HG03064 (cell line): Measurements from ENCODE around the gene FAM20C.
"Not testable (repeated sequence)": the region's sequence is repeated elsewhere in the genome, so short reads cannot be mapped to it uniquely, and the experiment has no call there.

Experiments used
- ATAC-seq: cut with Tn5 transposase; IDR thresholded peaks from one replicate; pipeline ENCODE4 v1.9.1; 2021; ENCODE audit warnings: low read depth; ENCODE audit not compliant: unreplicated experiment

Gene FAM20C

DNA sequence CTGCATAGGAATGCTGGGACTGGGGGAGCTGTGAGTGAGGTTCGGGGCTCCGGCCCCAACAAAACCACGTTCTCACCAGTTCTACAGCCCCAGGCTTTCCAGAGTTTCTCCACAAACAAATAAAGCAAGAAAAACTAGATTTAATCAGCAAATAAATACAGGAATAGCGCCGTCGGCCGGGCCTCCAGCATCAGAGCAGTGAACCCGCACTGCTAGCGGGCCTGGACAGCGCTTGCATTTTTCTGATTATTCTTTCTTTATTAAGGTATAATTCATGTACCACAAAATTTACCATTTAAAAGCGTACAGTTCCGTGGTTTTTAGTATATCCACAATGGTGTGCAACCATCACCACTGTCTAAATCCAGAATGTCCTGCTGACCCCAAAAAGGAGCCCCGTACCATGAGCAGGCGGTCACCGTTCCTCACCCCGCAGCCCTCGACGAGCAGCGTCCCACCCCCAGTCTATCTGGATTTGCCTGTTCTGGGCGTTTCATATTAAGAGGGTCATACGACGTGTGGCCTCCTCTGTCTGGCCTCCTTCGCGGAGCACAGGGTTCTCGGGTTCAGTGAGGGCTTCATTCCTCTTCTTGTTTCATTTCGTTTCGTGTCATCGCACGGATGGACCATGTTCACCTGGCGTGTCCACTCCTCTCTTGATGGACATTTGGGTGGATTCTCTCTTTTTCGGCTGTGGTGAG is 62.1 kb downstream of the FAM20C start:
- no peak for ATAC-seq

DNA sequence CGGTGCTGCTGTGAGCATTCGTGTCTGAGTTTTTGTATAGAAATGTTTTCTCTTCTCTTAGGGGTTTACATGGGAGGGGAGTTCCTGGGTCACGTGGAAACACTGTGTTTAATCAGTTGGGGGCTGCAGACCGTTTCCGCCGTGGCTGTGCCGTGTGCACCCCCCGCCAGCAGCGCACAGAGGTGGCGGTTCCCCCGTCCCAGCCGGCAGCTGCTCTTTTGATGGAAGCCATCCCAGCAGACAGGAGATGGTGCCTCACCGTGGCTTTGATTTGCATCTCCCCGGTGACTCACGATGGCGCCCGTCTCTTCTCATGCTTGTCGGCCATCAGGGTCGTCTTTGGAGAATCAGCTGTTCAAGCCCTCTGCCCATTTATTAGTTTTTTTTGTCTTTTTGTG is 62.7 kb downstream of the FAM20C start:
- ATAC-seq: no peak

DNA sequence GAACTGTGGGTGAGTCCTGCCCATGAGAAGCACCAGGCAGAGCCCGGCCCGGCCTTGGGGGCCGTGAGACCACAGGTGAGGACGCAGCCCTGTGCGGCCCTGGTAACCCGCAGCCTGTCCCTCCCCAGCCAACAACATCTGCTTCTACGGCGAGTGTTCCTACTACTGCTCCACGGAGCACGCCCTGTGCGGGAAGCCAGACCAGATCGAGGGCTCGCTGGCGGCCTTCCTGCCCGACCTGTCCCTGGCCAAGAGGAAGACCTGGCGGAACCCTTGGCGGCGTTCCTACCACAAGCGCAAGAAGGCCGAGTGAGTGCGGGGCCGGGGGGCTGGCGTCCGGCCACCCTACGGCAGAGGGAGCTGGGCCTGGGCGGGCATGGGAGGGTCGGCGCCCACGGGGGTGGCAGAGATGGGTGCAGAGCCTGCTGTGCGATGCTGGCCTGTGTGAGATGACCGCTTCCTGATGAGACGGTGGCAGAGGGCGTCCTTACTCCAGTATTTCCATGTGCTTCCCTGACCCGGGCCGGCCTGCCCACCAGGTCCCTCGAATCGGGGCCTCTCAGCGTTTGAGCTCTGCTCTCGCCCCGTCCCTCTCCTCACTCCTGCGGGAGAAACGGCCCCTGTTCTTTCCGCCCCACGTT is 63.5 kb downstream of the FAM20C start:
- ATAC-seq: no peak

DNA sequence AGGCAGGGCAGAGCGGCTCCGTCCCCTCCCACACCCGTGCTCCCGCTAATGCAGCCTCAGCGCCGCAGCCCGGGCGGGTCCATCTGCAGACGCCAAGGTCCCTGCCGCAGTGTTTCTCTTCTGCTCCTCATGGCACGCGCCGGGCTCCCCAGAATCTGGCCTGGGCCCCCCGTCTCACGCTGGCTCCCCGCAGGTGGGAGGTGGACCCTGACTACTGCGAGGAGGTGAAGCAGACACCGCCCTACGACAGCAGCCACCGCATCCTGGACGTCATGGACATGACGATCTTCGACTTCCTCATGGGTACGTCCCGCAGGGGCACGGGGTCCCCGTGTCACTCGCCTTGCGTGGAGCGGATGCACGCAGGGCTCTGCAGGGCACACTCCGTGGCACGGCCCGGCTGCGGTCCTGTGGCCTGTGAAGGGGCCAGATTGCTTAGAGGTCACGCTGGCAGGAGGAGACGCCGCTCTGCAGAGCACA is 64.1 kb downstream of the FAM20C start:
- no peak for ATAC-seq

DNA sequence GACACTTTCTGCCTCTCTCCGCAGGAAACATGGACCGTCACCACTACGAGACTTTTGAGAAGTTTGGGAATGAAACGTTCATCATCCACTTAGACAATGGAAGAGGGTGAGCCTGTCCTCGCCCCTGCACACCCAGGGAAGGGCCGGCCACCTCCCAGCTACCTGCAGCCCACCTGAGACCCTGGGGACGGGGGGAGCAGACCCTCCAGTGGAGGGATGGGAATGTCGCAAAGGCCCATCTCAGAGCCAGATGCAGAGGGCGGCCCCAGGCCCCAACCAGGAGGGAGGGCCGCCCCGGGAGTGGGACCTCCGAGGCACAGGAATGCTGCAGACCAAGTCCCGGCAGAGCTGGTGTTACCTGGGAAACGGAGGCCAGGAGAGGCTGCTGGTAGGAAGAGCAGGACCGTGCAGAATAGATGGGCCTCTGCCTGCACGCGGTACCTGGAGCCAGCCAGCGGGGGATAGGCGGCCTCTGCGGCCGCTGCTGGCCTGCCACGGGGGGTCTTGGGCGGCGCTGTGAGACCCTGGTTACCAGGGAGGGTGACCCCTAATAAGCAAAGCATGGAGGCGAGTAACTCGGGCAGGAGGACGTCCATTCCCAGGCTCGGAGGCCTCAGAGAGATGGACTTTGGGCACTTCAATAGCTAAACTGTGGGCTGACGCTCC is 64.7 kb downstream of the FAM20C start:
- no peak for ATAC-seq

GRCh38 chr7:257647-257992 is 65.2 kb downstream of the FAM20C start:
- ATAC-seq: no peak

GRCh38 chr7:258476-259190 is 66.3 kb downstream of the FAM20C start:
- no peak for ATAC-seq

GRCh38 chr7:259191-259505 is 66.8 kb downstream of the FAM20C start:
- ATAC-seq: no peak

- ATAC-seq: no peak
These were observed 67.5 kb downstream of the FAM20C start for GRCh38 chr7:259751-260405.

- no peak for ATAC-seq
These were observed 68.3 kb downstream of the FAM20C start for GRCh38 chr7:260441-261281.

GRCh38 chr7:261341-262250 is 69.2 kb downstream of the FAM20C start:
- ATAC-seq: no peak

DNA sequence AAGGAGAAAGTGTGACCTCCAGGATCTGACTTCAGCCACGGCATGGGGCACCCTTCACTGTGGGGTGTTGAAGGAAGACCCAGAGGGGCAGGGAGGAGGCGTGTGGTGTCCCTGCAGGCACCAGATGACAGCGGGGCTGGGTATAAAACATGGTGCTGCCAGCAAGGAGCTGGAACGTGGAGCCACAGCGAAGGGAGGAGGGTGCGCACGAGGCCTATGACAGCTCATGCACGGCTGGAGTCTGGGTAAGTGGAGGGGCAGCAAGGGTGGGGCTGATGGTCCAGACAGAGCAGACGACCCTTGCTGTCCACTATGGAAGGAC is 69.8 kb downstream of the FAM20C start:
- no peak for ATAC-seq

GRCh38 chr7:262631-263311 is 70.4 kb downstream of the FAM20C start:
- ATAC-seq: not testable (repeated sequence)

DNA sequence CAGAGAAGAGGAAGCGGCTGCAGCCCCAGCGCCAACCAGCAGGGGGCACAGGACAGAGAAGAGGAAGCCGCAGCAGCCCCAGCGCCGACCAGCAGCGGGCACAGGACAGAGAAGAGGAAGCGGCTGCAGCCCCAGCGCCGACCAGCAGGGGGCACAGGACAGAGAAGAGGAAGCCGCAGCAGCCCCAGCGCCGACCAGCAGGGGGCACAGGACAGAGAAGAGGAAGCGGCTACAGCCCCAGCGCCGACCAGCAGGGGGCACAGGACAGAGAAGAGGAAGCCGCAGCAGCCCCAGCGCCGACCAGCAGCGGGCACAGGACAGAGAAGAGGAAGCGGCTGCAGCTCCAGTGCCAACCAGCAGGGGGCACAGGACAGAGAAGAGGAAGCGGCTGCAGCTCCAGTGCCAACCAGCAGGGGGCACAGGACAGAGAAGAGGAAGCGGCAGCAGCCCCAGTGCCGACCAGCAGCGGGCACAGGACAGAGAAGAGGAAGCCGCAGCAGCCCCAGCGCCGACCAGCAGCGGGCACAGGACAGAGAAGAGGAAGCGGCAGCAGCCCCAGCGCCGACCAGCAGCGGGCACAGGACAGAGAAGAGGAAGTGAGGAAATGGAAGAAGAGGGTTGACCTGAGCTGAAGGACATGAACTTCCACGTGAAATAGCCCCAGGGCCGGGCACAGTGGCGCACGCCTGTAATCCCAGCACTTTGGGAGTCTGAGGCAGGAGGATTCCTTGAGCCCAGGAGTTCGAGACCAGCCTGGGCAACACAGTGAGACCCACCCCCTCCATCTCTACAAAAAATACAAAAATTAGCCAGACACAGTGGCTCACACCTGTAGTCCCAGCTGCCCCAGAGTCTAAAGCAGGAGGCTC is 71.3 kb downstream of the FAM20C start:
- ATAC-seq: not testable (repeated sequence)

DNA sequence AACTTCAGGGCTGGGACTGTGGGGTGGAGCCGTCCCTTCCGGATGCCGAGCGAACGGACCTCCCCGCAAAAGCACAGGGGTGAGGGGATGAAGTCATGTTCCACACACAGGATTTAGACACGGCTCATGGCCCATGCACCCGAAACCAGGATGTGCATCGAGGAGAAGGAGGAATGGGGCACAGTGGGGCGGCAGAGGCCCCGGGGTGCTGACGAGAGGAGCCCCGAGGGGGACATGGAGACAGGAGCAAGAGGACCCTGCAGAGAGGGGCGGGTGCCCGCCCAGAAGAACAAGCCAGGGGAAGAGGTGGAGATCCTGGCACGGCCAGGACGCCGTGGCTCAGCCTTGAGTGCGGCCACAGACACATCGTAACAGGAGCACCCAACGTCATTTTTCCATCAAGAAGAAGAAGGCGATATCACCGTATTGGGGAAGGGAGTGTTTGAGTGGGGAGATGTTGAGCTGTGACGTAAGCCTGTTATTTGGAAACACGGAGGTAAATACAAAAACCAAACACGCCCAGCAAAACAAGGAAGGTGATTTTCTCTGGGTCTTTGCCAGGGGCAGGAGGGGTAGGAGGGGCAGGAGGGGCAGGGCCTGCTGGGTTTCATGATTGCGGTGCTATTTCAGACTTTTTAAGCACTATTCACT is 72.3 kb downstream of the FAM20C start:
- no peak for ATAC-seq

DNA sequence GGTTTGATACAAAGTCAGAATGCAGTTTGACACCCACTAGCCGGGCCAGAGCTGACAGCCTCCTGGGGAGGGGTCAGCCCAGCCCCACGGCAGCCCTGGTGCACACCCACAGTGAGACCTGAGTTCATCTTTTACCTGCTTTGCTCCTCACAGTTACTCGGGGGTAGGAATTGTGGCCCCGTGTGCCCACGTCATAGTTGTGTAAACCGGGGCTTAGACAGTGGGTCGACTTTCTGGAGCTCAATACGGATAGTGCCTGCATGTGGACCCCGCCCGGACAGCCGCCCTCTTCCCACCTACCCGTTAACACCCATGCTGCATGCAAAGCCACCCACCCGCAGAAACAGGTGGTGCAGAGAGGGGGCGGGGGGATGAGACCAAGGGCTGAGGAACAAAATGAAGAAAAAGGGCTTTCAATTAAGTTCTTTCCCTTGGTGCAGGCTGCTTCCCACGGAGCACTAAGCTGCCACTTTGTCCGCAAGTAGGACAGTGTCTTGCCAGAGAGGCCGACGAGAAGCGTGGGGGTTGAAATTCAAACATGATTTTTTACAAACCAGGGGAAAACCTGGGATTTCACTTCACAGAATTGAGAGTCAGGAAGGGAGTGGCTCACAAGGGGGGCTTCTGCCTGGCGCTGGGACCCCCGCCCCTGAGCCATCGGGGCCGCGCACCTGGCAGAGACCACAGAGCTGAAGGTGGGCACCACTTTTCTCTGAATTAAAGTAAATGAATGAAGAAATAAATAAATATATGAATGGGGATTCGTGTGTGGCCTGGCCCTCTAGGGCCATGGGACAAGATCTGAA is 73.0 kb downstream of the FAM20C start:
- no peak for ATAC-seq
